IMR-90 (cell line): ENCODE results near the gene TEAD2. TPM values are rescaled to one million over a fixed set of nuclear protein-coding genes. Genes with fewer than 3 reads are reported as not detected.
A peak's percentile ranks its signal among the peaks of the same experiment; 100 is the strongest.

Experiments used
- ATAC-seq: fragments of 200-7000 bp; cut with Tn5 transposase; 2 replicates; pipeline ENCODE4 v1.9.1; 2020; ENCODE audit warnings: low read depth, mild to moderate bottlenecking, moderate library complexity
- BruUV-seq: library from RNA; stranded (reverse); fragments of 400-500 nt; replicated peaks from 2 replicates; lab custom pipeline; 2021; lab: Mats Ljungman, UMichigan
- CTCF ChIA-PET: fragments of 300-600 bp; formaldehyde crosslinking; extraction: SDS; loops from one replicate; lab custom pipeline; 2021; ENCODE audit warnings: antibody characterized with exemption; lab: Yijun Ruan, JAX
- POLR2A ChIA-PET: fragments of 300-600 bp; sonication (Branson Sonifier 250); formaldehyde crosslinking; loops from one replicate; lab custom pipeline; 2022; ENCODE audit warnings: antibody characterized with exemption; ENCODE audit not compliant: unreplicated experiment; lab: Charles Lee
- DNase-seq: peaks from one replicate; pipeline ENCODE4 v3.0.0; 2013
- H2AFZ ChIP-seq: replicated peaks from 2 replicates; pipeline ENCODE3; 2013; ENCODE audit warnings: low read length, mild to moderate bottlenecking; ENCODE audit not compliant: poor library complexity
- H2AK5ac ChIP-seq: 2 replicates; pipeline ENCODE4 v1.6.1; 2013; ENCODE audit warnings: low read depth, low read length, inconsistent platforms
- H2AK9ac ChIP-seq: replicated peaks from 2 replicates; pipeline ENCODE3; 2013; ENCODE audit warnings: mild to moderate bottlenecking, low read depth, low read length, moderate library complexity; ENCODE audit not compliant: poor library complexity
- H2BK120ac ChIP-seq: 2 replicates; pipeline ENCODE4 v1.6.1; 2013; ENCODE audit warnings: low read depth, low read length, inconsistent platforms
- H2BK15ac ChIP-seq: 3 replicates; pipeline ENCODE4 v1.6.1; 2013; ENCODE audit warnings: low read depth, low read length, inconsistent platforms
- H2BK20ac ChIP-seq: 2 replicates; pipeline ENCODE4 v1.6.1; 2013; ENCODE audit warnings: low read depth, mild to moderate bottlenecking, inconsistent platforms, low read length, moderate library complexity
- H2BK5ac ChIP-seq: 2 replicates; pipeline ENCODE4 v1.6.1; 2013; ENCODE audit warnings: mild to moderate bottlenecking, low read depth, low read length, inconsistent platforms; ENCODE audit not compliant: poor library complexity, severe bottlenecking
- H3K14ac ChIP-seq: replicated peaks from 2 replicates; pipeline ENCODE4 v1.6.1; 2013; ENCODE audit warnings: low read depth, low read length, inconsistent platforms
- H3K18ac ChIP-seq: 2 replicates; pipeline ENCODE4 v1.6.1; 2013; ENCODE audit warnings: low read depth, low read length, control low read depth
- H3K23ac ChIP-seq: 2 replicates; pipeline ENCODE4 v1.6.1; 2013; ENCODE audit warnings: low read depth, low read length, inconsistent platforms
- H3K27ac ChIP-seq: 2 replicates; pipeline ENCODE4 v1.5.1; 2013; ENCODE audit warnings: mild to moderate bottlenecking, control low read depth, low read length; ENCODE audit not compliant: insufficient read depth
- H3K27me3 ChIP-seq: 2 replicates; pipeline ENCODE4 v1.6.1; 2013; ENCODE audit warnings: low read length; ENCODE audit not compliant: control insufficient read depth, insufficient read depth
- H3K36me3 ChIP-seq: 2 replicates; pipeline ENCODE4 v1.6.1; 2013; ENCODE audit warnings: low read length, mixed read lengths; ENCODE audit not compliant: control insufficient read depth, insufficient read depth
- H3K4ac ChIP-seq: 2 replicates; pipeline ENCODE4 v1.6.1; 2013; ENCODE audit warnings: low read depth, low read length, inconsistent platforms
- H3K4me1 ChIP-seq: 2 replicates; pipeline ENCODE4 v1.6.1; 2013; ENCODE audit warnings: low read length, mixed read lengths; ENCODE audit not compliant: control insufficient read depth, insufficient read depth
- H3K4me2 ChIP-seq: 2 replicates; pipeline ENCODE4 v1.6.1; 2013; ENCODE audit warnings: low read depth, mild to moderate bottlenecking, control low read depth, low read length, moderate library complexity
- H3K4me3 ChIP-seq: 2 replicates; pipeline ENCODE4 v1.5.1; 2013; ENCODE audit warnings: low read depth, mild to moderate bottlenecking, control low read depth, low read length, moderate library complexity; ENCODE audit not compliant: insufficient read depth
- H3K56ac ChIP-seq: 2 replicates; pipeline ENCODE4 v1.6.1; 2013; ENCODE audit warnings: low read length, inconsistent platforms; ENCODE audit not compliant: insufficient read depth; ENCODE audit errors: extremely low read depth
- H3K79me1 ChIP-seq, 2 experiments: 2 replicates each; pipeline ENCODE4 v1.6.1; 2013; ENCODE audit warnings: low read length in 2 of 2, inconsistent platforms in 1 of 2, low read depth in 1 of 2
- H3K9ac ChIP-seq: 2 replicates; pipeline ENCODE4 v1.6.1; 2013; ENCODE audit warnings: low read depth, low read length, control low read depth
- H3K9me1 ChIP-seq: 2 replicates; pipeline ENCODE4 v1.6.1; 2013; ENCODE audit warnings: low read length, inconsistent platforms; ENCODE audit not compliant: insufficient read depth
- H3K9me3 ChIP-seq: 2 replicates; pipeline ENCODE4 v1.6.1; 2013; ENCODE audit warnings: low read length; ENCODE audit not compliant: control insufficient read depth, insufficient read depth
- H4K20me1 ChIP-seq: 2 replicates; pipeline ENCODE4 v1.6.1; 2013; ENCODE audit warnings: low read length, inconsistent platforms; ENCODE audit not compliant: insufficient read depth
- H4K5ac ChIP-seq: 2 replicates; pipeline ENCODE4 v1.6.1; 2013; ENCODE audit warnings: mild to moderate bottlenecking, low read depth, low read length, control low read depth
- H4K8ac ChIP-seq, 2 experiments: 2 replicates each; pipeline ENCODE4 v1.6.1; 2013; ENCODE audit warnings: low read depth in 2 of 2, low read length in 2 of 2, control low read depth in 1 of 2, inconsistent platforms in 1 of 2
- H4K91ac ChIP-seq: 2 replicates; pipeline ENCODE4 v1.6.1; 2013; ENCODE audit warnings: low read depth, low read length, inconsistent platforms; ENCODE audit not compliant: insufficient read depth
- BHLHE40 ChIP-seq: fragments of 150-350 bp; IDR thresholded peaks from 2 replicates; pipeline ENCODE4 v1.6.1; 2016; ENCODE audit warnings: mild to moderate bottlenecking, low read depth, low read length
- CEBPB ChIP-seq: IDR thresholded peaks from 2 replicates; pipeline ENCODE4 v1.6.1; 2012; ENCODE audit warnings: low read depth, low read length, improper control_type of control experiment
- CHD1 ChIP-seq: IDR thresholded peaks from 2 replicates; pipeline ENCODE4 v1.6.1; 2012; ENCODE audit warnings: low read depth, low read length, improper control_type of control experiment
- CTCF ChIP-seq: conservative IDR thresholded peaks from 2 replicates; pipeline ENCODE4 v1.5.1; 2012; ENCODE audit warnings: mild to moderate bottlenecking, low read depth, low read length, improper control_type of control experiment
- ELK1 ChIP-seq: fragments of 150-350 bp; IDR thresholded peaks from 2 replicates; pipeline ENCODE4 v1.6.1; 2016; ENCODE audit warnings: low read depth, mild to moderate bottlenecking, low read length, moderate library complexity, borderline replicate concordance
- FOS ChIP-seq: fragments of 150-350 bp; IDR thresholded peaks from 2 replicates; pipeline ENCODE4 v1.6.1; 2016; ENCODE audit warnings: low read depth, low read length
- MAFK ChIP-seq: IDR thresholded peaks from 2 replicates; pipeline ENCODE4 v1.6.1; 2012; ENCODE audit warnings: low read depth, low read length, improper control_type of control experiment
- MAZ ChIP-seq: IDR thresholded peaks from 2 replicates; pipeline ENCODE4 v1.6.1; 2012; ENCODE audit warnings: low read depth, mild to moderate bottlenecking, low read length, improper control_type of control experiment, moderate library complexity, borderline replicate concordance
- MXI1 ChIP-seq: IDR thresholded peaks from 2 replicates; pipeline ENCODE4 v1.6.1; 2012; ENCODE audit warnings: low read depth, mild to moderate bottlenecking, low read length, moderate library complexity, borderline replicate concordance
- NFE2L2 ChIP-seq: fragments of 150-350 bp; IDR thresholded peaks from 2 replicates; pipeline ENCODE4 v1.6.1; 2016; ENCODE audit warnings: low read depth, mild to moderate bottlenecking, low read length
- POLR2A ChIP-seq: IDR thresholded peaks from 2 replicates; pipeline ENCODE4 v1.6.1; 2012; ENCODE audit warnings: mild to moderate bottlenecking, low read depth, low read length
- RAD21 ChIP-seq: IDR thresholded peaks from 2 replicates; pipeline ENCODE4 v1.6.1; 2012; ENCODE audit warnings: low read length, improper control_type of control experiment
- RCOR1 ChIP-seq: IDR thresholded peaks from 2 replicates; pipeline ENCODE4 v1.6.1; 2012; ENCODE audit warnings: mild to moderate bottlenecking, low read length, improper control_type of control experiment; ENCODE audit not compliant: insufficient replicate concordance
- RFX5 ChIP-seq: IDR thresholded peaks from 2 replicates; pipeline ENCODE4 v1.8.0; 2012; ENCODE audit warnings: low read depth, mild to moderate bottlenecking, low read length, moderate library complexity
- SMC3 ChIP-seq: fragments of 150-350 bp; IDR thresholded peaks from 2 replicates; pipeline ENCODE4 v1.6.1; 2016; ENCODE audit warnings: low read depth, mild to moderate bottlenecking, antibody characterized with exemption, low read length, moderate library complexity
- USF2 ChIP-seq: fragments of 150-350 bp; IDR thresholded peaks from 2 replicates; pipeline ENCODE4 v1.6.1; 2017; ENCODE audit warnings: mild to moderate bottlenecking, antibody characterized with exemption, low read length, low read depth
- WGBS, 2 experiments: methylation state at CpG; one replicate each; pipeline versions ENCODE4 v1.1.5 to v1.1.7; 2013; ENCODE audit warnings: missing lambda C conversion rate in 2 of 2; ENCODE audit not compliant: insufficient read length in 1 of 2; ENCODE audit errors: extremely low coverage in 2 of 2; 5-methylcytosine and 5-hydroxymethylcytosine counted together
- dilution Hi-C: fragments of 300-500 bp; cut with HindIII; formaldehyde crosslinking; loops from one replicate; pipeline ENCODE4 v1.14.3; 2018; ENCODE audit warnings: low sequenced_read_pairs; ENCODE audit not compliant: unreplicated experiment
- in situ Hi-C: fragments of 300-500 bp; cut with MboI; formaldehyde crosslinking; loops from 3 replicates; pipeline ENCODE4 v1.14.3; 2019; ENCODE audit warnings: low sequenced_read_pairs, inconsistent platforms, mixed read lengths
- intact Hi-C: fragments of 100-400 bp; cut with micrococcal nuclease; formaldehyde crosslinking; loops from 2 replicates; pipeline ENCODE4 v1.10.0; 2022
- polyA plus RNA-seq, 3 experiments: library from polyadenylated mRNA; depleted of rRNA; stranded (reverse); fragments of >200 nt; gene quantifications; 2 replicates each; pipeline ENCODE4 v1.2.3, GENCODE V29; 2012; ENCODE audit warnings: low replicate concordance in 1 of 3
- total RNA-seq: library from RNA; depleted of rRNA; stranded (reverse); fragments of >200 nt; gene quantifications from 2 replicates; pipeline ENCODE4 v1.2.3, GENCODE V29; 2012

Gene TEAD2
- total and polyA plus RNA-seq, 2 of the 4 experiments (the other 2 are of a cell fraction), result 30.8 to 33.6 TPM

GRCh38 chr19:49338023-49338677 is 24.1 kb downstream of the TEAD2 start:
- Histone ChIP-seq H2AK5ac (no peak overlapping the region), H3K9me1 (0 out of 2 replicates have a peak, but pooled peaks cover 3% of the 10 kb centered on the region), H4K5ac (no peak overlapping the region), H3K23ac (no peak overlapping the region), H2AFZ (no peak overlapping the region), H3K79me1 (peaks cover 0 to 2% of the 10 kb centered on the region in 2 experiments; a peak in 1 of 4 replicates), H3K4ac (no peak overlapping the region), H3K9ac (no peak overlapping the region), H3K56ac (no peak overlapping the region), H3K27ac (no peak overlapping the region), H3K36me3 (peaks cover 33% of the 10 kb centered on the region), H3K4me2 (no peak overlapping the region), H2BK5ac (no peak overlapping the region), H2BK120ac (no peak overlapping the region), H3K9me3 (no peaks in the 10 kb centered on the region), H3K27me3 (no peaks in the 10 kb centered on the region), H4K20me1 (peaks cover 5% of the 10 kb centered on the region; the same call in 1 of the 2 replicates), H2BK20ac (no peak overlapping the region), H4K91ac (no peak overlapping the region), H3K4me3 (no peak overlapping the region), H3K14ac (no peak overlapping the region), H2AK9ac (peak overlapping the region; percentile 65), H2BK15ac (no peak overlapping the region), H3K4me1 (no peaks in the 10 kb centered on the region), H4K8ac (no peak overlapping the region), H3K18ac (no peak overlapping the region)
- in situ Hi-C loops (no loop called here), dilution Hi-C loops (no loop called here), intact Hi-C loops (no loop called here)
- ChIA-PET POLR2A (no interaction called here), CTCF (no interaction called here)
- TF ChIP-seq CEBPB (no peak), RAD21 (no peak), ELK1 (no peak), CHD1 (no peak), FOS (no peak), CTCF (no peak), MAFK (no peak), RCOR1 (no peak), MAZ (no peak), SMC3 (no peak), USF2 (no peak), NFE2L2 (no peak), RFX5 (no peak), MXI1 (no peak), POLR2A (no peak), BHLHE40 (no peak)
- no peak for ATAC-seq
- no peak for DNase-seq
- no TSS peak for BruUV-seq
- WGBS, 2 experiments, result 54% methylated on average over 19 of the region's 34 CpGs; no CpG with 5 or more reads in 1 of the 2 experiments
